ENCODE results near the gene SKAP1.

GRCh38 chr17:48357779-48358602 lies 72.0 kb downstream of the SKAP1 start:
- TF ChIP-seq, protein P1, sequence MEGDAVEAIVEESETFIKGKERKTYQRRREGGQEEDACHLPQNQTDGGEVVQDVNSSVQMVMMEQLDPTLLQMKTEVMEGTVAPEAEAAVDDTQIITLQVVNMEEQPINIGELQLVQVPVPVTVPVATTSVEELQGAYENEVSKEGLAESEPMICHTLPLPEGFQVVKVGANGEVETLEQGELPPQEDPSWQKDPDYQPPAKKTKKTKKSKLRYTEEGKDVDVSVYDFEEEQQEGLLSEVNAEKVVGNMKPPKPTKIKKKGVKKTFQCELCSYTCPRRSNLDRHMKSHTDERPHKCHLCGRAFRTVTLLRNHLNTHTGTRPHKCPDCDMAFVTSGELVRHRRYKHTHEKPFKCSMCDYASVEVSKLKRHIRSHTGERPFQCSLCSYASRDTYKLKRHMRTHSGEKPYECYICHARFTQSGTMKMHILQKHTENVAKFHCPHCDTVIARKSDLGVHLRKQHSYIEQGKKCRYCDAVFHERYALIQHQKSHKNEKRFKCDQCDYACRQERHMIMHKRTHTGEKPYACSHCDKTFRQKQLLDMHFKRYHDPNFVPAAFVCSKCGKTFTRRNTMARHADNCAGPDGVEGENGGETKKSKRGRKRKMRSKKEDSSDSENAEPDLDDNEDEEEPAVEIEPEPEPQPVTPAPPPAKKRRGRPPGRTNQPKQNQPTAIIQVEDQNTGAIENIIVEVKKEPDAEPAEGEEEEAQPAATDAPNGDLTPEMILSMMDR (conservative IDR thresholded peaks at IDR 0.05; ENCODE audit: low read length): no peak
- no peak for TF ChIP-seq EZH2phosphoT487 (IDR thresholded peaks at IDR 0.05; ENCODE audit: borderline replicate concordance)
